Gastroesophageal sphincter (tissue), 3 donors: ENCODE measurements around the gene VKORC1L1.
"Not testable (repeated sequence)": the region's sequence is repeated elsewhere in the genome, so short reads cannot be mapped to it uniquely, and the experiment has no call there.

ENCODE experiments used
- CTCF ChIP-seq, 4 experiments: fragments of 200-600 bp in 2 of 4; fragments of 450-650 bp in 2 of 4; sonication (generic) in 1 of 4; IDR thresholded peaks; one replicate each; pipeline ENCODE4 v1.5.1; 2017 to 2019; ENCODE audit warnings: antibody characterized with exemption in 4 of 4, mild to moderate bottlenecking in 2 of 4, moderate library complexity in 2 of 4
- EP300 ChIP-seq: sonication (generic); formaldehyde crosslinking; IDR thresholded peaks from one replicate; pipeline ENCODE4 v1.6.1; 2017; ENCODE audit warnings: antibody characterized with exemption, mild to moderate bottlenecking
- POLR2A ChIP-seq, 2 donors: fragments of 450-650 bp; IDR thresholded peaks; one replicate each; pipeline ENCODE4 v1.6.1; 2017; ENCODE audit warnings: antibody characterized with exemption in 2 of 2, mild to moderate bottlenecking in 2 of 2, moderate library complexity in 1 of 2
- POLR2AphosphoS5 ChIP-seq: sonication (generic); formaldehyde crosslinking; IDR thresholded peaks from one replicate; pipeline ENCODE4 v1.6.1; 2017; ENCODE audit warnings: antibody characterized with exemption

GRCh38 chr7:65836684-65837083 is 36.2 kb upstream of the VKORC1L1 start:
- TF ChIP-seq CTCF (IDR thresholded peaks at IDR 0.05); POLR2AphosphoS5; POLR2A (IDR thresholded peaks at IDR 0.05); EP300: not testable (repeated sequence)
